ENCODE results near the gene ZNF565. TPM values are rescaled to one million over a fixed set of nuclear protein-coding genes. Genes with fewer than 3 reads are reported as not detected.
"Not testable (repeated sequence)": the region's sequence is repeated elsewhere in the genome, so short reads cannot be mapped to it uniquely, and the experiment has no call there.

ZNF565 gene
- total RNA-seq, 1 experiment from 2014 or later = 2.6 TPM

- not testable (repeated sequence) for DNase-seq; H3K27me3 ChIP-seq (ENCODE audit: control insufficient read depth, insufficient read depth, low read length); H3K4me3 ChIP-seq (ENCODE audit: insufficient read depth, low read depth, low read length); H3K36me3 ChIP-seq (replicated peaks; ENCODE audit: control insufficient read depth, insufficient read depth, low read length)
Observed at GRCh38 chr19:36186722-36187121, 27.7 kb downstream of the ZNF565 start.

GRCh38 chr19:36183245-36183628 is 31.2 kb downstream of the ZNF565 start:
- H3K4me3 ChIP-seq (ENCODE audit: insufficient read depth, low read depth, low read length) = no peak overlapping the region
- DNase-seq = no peak
- H3K36me3 ChIP-seq (replicated peaks; ENCODE audit: control insufficient read depth, insufficient read depth, low read length) = no peaks in the 10 kb centered on the region; the same call in 1 of the 2 replicates
- no peaks in the 10 kb centered on the region for H3K27me3 ChIP-seq (ENCODE audit: control insufficient read depth, insufficient read depth, low read length)

DNA sequence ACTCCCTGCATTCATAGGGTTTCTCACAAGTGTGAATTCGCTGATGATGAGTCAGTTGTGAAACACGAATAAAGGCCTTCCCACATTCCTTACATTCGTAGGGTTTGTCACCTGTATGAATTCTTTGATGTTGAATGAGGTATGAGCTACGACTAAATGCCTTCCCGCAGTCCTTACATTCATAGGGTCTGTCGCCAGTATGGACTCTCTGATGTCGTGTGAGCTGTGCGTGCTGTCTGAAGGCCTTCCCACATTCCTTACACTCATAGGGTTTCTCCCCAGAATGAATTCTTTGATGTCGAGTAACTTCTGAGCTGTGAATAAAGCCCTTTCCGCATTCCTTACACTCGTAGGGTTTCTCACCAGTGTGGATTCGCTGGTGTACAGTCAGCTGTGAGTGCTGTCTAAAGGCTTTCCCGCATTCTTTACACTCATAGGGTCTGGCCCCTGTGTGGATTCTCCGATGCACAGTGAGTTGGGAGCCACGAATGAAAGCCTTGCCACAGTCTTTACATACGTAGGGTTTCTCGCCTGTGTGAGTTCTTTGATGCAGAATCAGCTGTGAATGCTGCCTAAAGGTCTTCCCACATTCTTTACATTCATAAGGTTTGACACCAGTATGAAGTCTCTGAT is 31.7 kb downstream of the ZNF565 start:
- no peaks in the 10 kb centered on the region for H3K27me3 ChIP-seq (ENCODE audit: control insufficient read depth, insufficient read depth, low read length)
- no peaks in the 10 kb centered on the region; the same call in 1 of the 2 replicates for H3K36me3 ChIP-seq (replicated peaks; ENCODE audit: control insufficient read depth, insufficient read depth, low read length)
- DNase-seq = no peak
- H3K4me3 ChIP-seq (ENCODE audit: insufficient read depth, low read depth, low read length) = no peak overlapping the region

DNA sequence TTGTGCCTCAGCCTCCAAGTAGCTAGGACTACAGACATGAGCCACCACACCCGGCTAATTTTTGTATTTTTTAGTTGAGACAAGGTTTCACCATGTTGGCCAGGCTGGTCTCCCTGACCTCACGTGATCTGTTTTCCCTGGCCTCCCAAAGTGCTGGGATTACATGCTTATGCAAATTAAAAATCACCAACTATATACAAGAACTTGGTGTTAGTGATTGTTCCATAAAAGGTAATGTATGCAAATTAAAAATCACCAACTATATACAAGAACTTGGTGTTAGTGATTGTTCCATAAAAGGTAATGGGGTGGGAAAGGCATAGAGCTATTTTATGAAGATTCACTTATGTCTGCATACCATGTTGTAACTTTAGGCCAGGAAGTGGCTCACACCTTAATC is 35.4 kb downstream of the ZNF565 start:
- not testable (repeated sequence) for H3K4me3 ChIP-seq (ENCODE audit: insufficient read depth, low read depth, low read length); H3K36me3 ChIP-seq (replicated peaks; ENCODE audit: control insufficient read depth, insufficient read depth, low read length); DNase-seq; H3K27me3 ChIP-seq (ENCODE audit: control insufficient read depth, insufficient read depth, low read length)

GRCh38 chr19:36173846-36174245 is 40.6 kb downstream of the ZNF565 start:
- H3K4me3 ChIP-seq (ENCODE audit: insufficient read depth, low read depth, low read length); H3K27me3 ChIP-seq (ENCODE audit: control insufficient read depth, insufficient read depth, low read length); DNase-seq; H3K36me3 ChIP-seq (replicated peaks; ENCODE audit: control insufficient read depth, insufficient read depth, low read length): not testable (repeated sequence)

DNA sequence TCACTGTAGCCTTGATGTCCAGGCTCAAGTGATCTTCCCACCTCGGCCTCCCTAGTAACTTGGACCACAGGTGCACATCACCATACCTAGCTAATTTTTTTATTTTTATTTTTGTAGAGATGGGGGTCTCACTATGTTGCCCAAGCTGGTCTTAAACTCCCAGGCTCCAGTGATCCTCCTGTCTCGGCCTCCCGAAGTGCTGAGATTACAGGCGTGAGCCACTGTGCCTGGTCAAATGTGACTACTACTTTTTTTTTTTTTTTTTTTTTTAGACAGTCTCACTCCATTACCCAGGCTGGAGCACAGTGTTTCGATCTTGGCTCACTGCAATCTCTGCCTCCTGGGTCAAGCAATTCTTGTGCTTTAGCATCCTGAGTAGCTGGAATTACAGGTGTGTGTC is 41.6 kb downstream of the ZNF565 start:
- Histone ChIP-seq H3K36me3 (replicated peaks; ENCODE audit: control insufficient read depth, insufficient read depth, low read length) (no peaks in the 10 kb centered on the region), H3K4me3 (ENCODE audit: insufficient read depth, low read depth, low read length) (no peak overlapping the region), H3K27me3 (ENCODE audit: control insufficient read depth, insufficient read depth, low read length) (no peaks in the 10 kb centered on the region)
- no peak for DNase-seq

DNA sequence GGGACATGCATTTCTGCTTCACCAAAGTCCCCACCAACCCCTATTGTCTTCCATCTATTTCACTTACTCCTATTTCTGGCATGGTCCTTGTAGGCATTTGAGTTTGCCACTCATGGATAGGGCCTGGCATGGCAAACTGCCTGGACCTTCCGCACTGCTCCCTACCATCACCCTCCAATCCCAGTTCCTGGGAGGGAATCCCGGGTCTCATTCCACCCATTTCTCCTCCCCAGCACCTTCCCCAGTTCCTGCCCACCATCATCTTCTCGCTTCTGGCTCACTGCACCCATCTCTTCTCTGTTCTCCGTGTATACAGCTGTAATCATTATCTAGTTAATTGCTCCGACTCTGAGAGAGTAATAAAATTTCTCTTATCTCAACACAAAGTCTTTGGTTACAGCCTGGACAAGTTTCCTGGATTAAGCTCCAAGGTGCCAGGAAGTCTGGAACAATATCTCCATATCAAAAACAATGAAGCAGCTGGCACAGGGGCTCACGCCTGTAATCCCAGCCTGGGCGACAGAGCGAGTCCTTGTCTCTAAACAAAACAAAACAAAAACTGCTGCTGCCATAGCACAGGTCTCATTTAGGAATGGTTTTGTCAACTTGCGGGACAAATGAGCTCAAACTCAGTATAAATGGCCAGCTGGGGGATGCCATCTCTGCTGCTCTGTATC is 45.2 kb downstream of the ZNF565 start:
- H3K36me3 ChIP-seq (replicated peaks; ENCODE audit: control insufficient read depth, insufficient read depth, low read length) = no peaks in the 10 kb centered on the region
- H3K4me3 ChIP-seq (ENCODE audit: insufficient read depth, low read depth, low read length) = no peak overlapping the region
- no peak for DNase-seq
- no peaks in the 10 kb centered on the region for H3K27me3 ChIP-seq (ENCODE audit: control insufficient read depth, insufficient read depth, low read length)

DNA sequence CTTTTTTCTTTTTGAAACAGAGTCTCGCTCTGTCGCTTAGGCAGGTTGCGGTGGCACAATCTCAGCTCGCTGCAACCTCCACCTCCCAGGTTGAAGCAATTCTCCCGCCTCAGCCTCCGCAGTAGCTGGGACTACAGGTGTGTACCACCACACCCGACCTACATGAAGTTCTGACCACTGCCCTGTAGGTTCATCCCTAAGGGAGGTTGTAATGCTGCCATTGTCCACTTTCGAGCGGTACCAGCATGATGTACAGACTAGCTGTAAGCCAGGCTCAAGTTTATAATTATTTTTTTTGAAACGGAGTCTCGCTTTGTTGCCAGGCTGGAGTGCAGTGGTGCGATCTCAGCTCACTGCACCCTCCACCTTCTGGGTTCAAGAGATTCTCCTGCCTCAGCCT is 50.7 kb downstream of the ZNF565 start:
- Histone ChIP-seq H3K4me3 (ENCODE audit: insufficient read depth, low read depth, low read length) (no peak overlapping the region), H3K36me3 (replicated peaks; ENCODE audit: control insufficient read depth, insufficient read depth, low read length) (no peaks in the 10 kb centered on the region), H3K27me3 (ENCODE audit: control insufficient read depth, insufficient read depth, low read length) (no peaks in the 10 kb centered on the region)
- DNase-seq = no peak

DNA sequence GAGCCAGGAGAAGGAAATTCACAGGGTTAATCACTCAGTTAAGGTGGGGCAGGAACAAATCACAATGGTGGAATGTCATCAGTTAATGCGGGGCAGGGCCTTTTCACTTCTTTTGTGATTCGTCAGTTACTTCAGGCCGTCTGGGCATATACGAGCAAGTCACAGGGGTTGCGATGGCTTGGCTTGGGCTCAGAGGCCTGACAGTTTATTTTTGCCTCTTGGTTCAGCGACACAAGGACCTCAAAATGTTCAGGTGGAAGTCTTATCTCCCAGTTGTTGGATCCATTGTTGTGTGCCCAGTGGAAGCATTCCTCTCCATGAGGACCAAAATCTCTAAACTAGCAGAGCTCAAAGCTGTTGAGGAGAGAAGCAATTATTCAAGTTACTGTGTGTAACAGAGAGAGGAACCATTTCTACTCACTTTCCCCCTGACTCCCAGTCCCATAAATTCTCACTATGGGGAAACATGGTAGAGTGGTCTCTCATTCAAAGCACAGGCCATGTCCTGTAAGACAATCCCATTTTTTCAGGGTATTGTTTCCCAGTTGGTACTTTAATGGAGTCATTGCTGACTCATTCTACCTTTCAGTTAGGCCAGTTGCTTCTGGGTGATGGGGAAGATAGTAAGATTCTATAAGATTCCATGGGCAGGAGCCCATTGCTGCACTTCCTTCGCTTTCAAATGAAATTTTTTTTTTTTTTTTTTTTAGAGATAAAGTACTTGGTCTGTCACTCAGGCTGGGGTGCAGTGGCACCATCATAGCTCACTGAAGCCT is 53.5 kb downstream of the ZNF565 start:
- H3K27me3 ChIP-seq (ENCODE audit: control insufficient read depth, insufficient read depth, low read length) = no peaks in the 10 kb centered on the region
- DNase-seq = no peak
- no peaks in the 10 kb centered on the region for H3K36me3 ChIP-seq (replicated peaks; ENCODE audit: control insufficient read depth, insufficient read depth, low read length)
- no peak overlapping the region for H3K4me3 ChIP-seq (ENCODE audit: insufficient read depth, low read depth, low read length)

GRCh38 chr19:36153126-36153525 is 61.3 kb downstream of the ZNF565 start:
- Histone ChIP-seq H3K27me3 (ENCODE audit: control insufficient read depth, insufficient read depth, low read length) (no peaks in the 10 kb centered on the region), H3K4me3 (ENCODE audit: insufficient read depth, low read depth, low read length) (no peak overlapping the region), H3K36me3 (replicated peaks; ENCODE audit: control insufficient read depth, insufficient read depth, low read length) (peaks cover 4% of the 10 kb centered on the region)
- no peak for DNase-seq

DNA sequence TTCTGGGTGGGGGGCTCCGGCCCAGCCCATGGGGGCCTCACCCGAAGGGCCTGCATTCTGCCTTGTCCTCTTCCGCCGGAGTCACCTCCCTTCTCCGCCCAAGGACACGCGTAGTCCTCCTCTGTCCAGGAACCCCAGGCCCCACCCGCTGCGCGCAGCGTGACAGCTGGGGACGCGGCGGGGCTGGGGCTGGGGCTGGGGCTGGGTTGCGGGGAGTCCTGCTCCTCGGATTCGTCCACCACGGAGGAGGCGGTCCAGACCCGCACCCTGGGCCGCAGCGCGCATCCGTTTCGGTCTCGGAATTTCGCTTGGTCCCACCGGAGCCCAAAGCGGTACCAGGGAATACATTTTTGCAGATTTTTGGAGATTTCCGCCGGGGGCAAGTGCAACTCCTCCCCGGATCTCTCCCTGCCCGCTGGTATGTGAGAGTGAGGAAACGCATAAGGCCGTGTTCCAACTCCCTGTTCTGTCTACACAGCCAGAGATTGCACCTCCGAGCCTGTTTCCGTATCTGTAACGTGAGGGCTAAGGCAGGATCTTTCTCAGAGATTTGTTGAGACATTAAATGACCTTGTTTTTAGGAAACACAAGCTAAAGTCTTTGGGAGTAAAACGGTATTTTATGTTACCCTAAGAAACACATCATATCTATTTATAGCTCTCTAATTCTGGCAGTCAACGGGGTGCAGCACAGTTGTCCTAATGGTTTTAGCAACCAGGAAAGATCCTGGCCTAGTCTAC is 61.9 kb downstream of the ZNF565 start, which contains the start of gene COX7A1:
Gene COX7A1, minus strand, starts transcription at position 96 of the 740 bp plus-strand sequence. Its CDS starts 40 bp downstream, at position 56.
- H3K36me3 ChIP-seq (replicated peaks; ENCODE audit: control insufficient read depth, insufficient read depth, low read length) = peaks cover 4% of the 10 kb centered on the region
- peak; percentile 57 for DNase-seq
- no peaks in the 10 kb centered on the region for H3K27me3 ChIP-seq (ENCODE audit: control insufficient read depth, insufficient read depth, low read length)
- H3K4me3 ChIP-seq (ENCODE audit: insufficient read depth, low read depth, low read length) = peak within 1 kb of the TSS; percentile 33; the same call in 1 of the 2 replicates

DNA sequence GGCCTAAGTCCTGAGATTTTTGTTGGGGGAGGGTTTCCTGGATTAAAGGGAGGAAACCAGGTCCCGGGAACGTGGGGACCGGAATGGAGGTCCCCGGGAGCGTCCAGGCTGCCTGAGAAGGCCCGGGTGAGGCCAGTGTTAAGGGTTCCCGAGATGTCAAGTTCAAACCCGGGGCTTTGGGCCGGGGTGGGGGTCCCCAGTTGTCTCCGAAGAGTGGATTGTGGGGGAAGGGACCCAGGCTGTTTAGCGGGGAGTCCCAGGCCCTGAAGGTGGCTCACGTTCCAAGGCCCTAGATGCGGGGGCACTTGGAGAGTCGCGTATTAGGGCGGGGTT is 62.5 kb downstream of the ZNF565 start:
- Histone ChIP-seq H3K27me3 (ENCODE audit: control insufficient read depth, insufficient read depth, low read length) (no peaks in the 10 kb centered on the region), H3K36me3 (replicated peaks; ENCODE audit: control insufficient read depth, insufficient read depth, low read length) (peaks cover 7% of the 10 kb centered on the region), H3K4me3 (ENCODE audit: insufficient read depth, low read depth, low read length) (peak overlapping the region; percentile 33; the same call in 1 of the 2 replicates)
- DNase-seq = peak; percentile 56

- Histone ChIP-seq H3K4me3 (ENCODE audit: insufficient read depth, low read depth, low read length) (peak overlapping the region; percentile 33; the same call in 1 of the 2 replicates), H3K27me3 (ENCODE audit: control insufficient read depth, insufficient read depth, low read length) (no peaks in the 10 kb centered on the region), H3K36me3 (replicated peaks; ENCODE audit: control insufficient read depth, insufficient read depth, low read length) (peaks cover 10% of the 10 kb centered on the region)
- DNase-seq = peak; percentile 62
Observed at GRCh38 chr19:36151144-36152018, 63.1 kb downstream of the ZNF565 start.

GRCh38 chr19:36150586-36150985 is 63.9 kb downstream of the ZNF565 start:
- peak; percentile 36 for DNase-seq
- Histone ChIP-seq H3K27me3 (ENCODE audit: control insufficient read depth, insufficient read depth, low read length) (no peaks in the 10 kb centered on the region), H3K4me3 (ENCODE audit: insufficient read depth, low read depth, low read length) (no peak overlapping the region), H3K36me3 (replicated peaks; ENCODE audit: control insufficient read depth, insufficient read depth, low read length) (peaks cover 17% of the 10 kb centered on the region)

All from H7 (cell line).